CD4-positive, alpha-beta T cell treated with Interleukin-4 for 1 hour (primary cell): Measurements from ENCODE around the gene OR6P1.
A peak's percentile ranks its signal among the peaks of the same experiment; 100 is the strongest.

Experiments
- DNase-seq, 2 donors: peaks; one replicate each; pipeline ENCODE4 v3.0.0-alpha.2; 2020 to 2022

The OR6P1 gene

DNA sequence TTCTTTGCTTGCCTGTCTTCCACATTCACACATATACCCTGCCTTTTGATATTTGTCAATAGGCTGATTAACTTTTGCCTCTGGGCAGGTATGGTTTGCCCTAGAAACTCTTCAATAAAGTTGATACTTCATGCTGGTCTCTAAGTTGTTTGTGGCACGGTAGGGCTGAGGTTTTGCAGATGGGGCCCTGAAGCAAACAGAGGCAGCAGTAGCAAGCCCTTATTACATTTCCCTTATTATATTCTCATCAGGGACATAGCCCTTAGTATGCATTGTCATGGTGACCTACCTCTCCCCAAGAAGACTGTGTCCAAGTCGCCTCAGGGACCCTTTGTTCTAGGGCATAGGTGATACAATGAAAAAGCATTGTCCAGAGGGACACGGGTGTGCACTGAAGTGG lies at the start of gene OR6P1:
Gene OR6P1 (minus strand): TSS at position 101 of the 400 bp plus-strand sequence. CDS start 6,976 bp downstream, outside the sequence.
- no peak for DNase-seq

DNA sequence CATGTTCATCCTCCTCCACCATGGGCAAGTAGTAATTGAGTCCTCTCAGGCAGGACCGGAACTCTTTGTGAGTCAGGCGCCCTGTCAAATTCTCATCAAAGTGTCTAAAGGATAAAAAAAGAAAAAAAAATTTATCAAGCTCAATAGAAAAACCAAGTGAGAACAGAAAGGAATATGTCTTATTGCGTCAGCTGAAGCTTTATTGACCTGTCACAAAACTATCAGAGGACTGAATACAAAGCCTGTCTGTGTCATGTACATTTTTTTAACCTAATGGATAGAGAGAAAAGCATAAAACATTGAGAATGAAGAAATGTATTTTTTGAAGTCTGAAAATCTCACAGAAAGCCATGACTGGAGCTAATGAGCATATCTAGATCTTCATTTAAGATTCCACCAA lies 43.4 kb upstream of the OR6P1 start:
- no peak for DNase-seq

- DNase-seq: no peak
These were observed 41.5 kb upstream of the OR6P1 start for GRCh38 chr1:158611916-158612315.

- no peak for DNase-seq
These were observed 36.9 kb upstream of the OR6P1 start for GRCh38 chr1:158607296-158607695.

DNA sequence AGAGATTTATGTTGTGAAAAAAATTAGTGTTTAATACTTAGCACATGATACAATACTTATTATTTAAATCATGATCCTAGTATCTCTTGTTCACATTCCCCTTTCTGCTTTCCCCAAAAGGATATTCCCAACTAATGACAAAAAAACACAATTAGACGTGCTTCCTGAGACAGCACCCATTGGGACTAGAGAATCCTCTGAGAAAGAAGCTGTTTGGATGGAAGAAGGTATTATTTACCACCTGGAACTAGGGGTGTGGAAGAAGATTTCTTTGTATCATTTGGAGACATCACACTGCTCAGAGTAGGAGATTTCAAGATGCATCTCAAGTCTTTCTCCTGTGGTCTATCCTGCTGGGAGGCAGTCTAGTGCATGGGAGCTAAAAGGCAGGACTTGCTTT lies 34.6 kb upstream of the OR6P1 start, which contains the start of gene OR10Z1:
Gene OR10Z1 (plus strand): TSS at position 301 of the 400 bp plus-strand sequence. CDS start 1,171 bp downstream, outside the sequence.
- DNase-seq: no peak

GRCh38 chr1:158600735-158601134 lies 30.4 kb upstream of the OR6P1 start:
- DNase-seq: no peak

DNA sequence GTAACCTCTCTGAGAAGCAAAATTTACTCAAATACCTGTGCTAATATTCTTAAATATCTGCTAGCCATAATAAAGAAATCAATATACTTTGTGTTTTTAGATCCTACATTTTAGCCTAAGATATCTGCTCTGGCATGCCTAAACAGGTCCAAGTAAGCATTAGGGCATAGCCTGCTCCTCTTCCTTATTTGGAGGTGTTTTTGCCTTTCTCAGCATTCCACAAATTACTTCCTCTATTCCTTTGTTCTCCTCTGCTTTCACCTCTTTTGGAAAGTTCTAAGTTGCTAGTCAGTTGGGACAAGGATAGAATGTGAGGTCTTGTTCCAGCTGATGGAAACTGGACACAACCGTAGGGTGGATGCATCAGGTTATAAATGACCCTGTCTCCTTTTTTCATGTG lies 16.6 kb upstream of the OR6P1 start:
- DNase-seq: no peak

GRCh38 chr1:158583962-158584361 lies 13.6 kb upstream of the OR6P1 start:
- DNase-seq: no peak

- no peak for DNase-seq
These were observed 9.4 kb upstream of the OR6P1 start, which contains the start of gene OR10X1 for GRCh38 chr1:158579733-158580132. Gene OR10X1 (minus strand): TSS chr1:158579899. CDS start chr1:158579899, 0 bp downstream.

DNA sequence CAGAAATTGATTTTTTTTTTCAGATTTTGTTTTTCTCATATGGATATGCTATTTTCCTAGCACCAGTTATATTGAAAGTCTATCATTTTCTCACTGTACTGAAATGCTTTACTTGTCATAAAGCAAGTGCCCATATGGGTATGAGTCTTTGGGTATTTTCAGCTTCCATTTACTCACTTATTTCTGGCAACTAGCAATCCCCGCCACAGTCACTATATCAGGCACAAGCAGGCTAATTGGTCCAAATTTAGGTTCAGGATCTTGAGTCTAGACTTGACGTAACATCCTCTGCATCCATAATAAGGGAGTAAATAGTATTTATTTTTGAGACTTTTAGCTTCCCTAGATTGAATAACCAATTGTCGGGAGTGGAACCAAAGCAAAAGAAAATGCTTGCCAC lies 7.2 kb upstream of the OR6P1 start:
- DNase-seq: no peak

DNA sequence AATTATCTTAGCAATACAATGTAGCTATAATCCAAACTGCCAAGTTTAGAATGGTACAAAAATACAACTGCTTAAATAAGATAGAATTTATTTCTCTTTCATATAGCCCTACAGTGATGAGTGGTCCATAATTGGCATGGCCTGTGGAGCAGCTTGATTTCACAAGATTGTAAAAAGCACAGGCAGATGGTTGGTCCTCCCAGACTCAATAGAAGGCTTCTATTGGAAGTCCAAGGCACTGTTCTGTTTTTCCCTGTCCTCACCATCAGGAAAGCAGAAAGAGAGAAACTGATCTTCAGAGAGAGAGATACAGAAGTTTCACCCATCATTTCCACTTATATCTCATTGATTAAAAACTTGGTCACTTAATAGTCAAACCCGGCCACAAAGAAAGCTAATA lies 1.8 kb upstream of the OR6P1 start:
- no peak for DNase-seq

DNA sequence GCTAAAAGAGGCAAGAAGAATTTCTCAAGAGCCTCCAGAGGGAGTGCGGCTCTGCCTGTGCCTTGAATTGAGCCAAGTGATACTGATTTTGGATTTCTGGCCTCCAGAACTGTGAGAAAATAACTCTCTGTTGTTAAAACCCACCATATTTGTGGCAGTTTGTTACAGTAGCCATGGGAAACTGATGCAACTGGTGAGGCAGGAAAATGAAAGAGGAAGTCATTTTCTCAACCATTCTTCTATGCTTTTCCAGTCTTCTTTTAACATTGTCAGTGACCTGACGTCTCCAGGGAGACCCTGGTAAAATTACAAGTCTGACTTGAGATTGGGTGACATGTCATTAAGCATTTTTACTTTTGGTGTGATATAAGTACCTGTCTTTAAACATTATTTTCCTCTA lies 5.8 kb downstream of the OR6P1 start:
- DNase-seq: no peak

- no peak for DNase-seq
These were observed 6.5 kb downstream of the OR6P1 start for GRCh38 chr1:158563853-158564252.

DNA sequence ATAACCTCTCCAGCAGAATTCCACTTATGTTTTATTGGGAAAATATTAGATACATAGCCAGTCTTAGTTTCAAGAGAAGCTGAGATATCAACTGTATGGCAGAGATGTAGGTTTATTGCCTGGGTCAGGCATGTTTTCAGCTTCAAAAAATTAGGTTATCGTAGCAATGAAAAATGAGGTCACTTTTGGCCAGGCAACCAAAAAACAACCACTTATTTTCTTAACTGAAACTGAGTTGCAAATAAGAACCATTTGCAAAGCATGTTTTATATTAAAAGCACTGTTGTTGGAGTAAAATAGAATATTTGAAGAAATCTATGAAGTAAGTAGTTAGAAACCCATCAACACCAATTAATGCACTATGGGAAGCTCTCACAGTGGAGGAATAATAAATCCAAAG lies 10.7 kb downstream of the OR6P1 start:
- DNase-seq: no peak

DNA sequence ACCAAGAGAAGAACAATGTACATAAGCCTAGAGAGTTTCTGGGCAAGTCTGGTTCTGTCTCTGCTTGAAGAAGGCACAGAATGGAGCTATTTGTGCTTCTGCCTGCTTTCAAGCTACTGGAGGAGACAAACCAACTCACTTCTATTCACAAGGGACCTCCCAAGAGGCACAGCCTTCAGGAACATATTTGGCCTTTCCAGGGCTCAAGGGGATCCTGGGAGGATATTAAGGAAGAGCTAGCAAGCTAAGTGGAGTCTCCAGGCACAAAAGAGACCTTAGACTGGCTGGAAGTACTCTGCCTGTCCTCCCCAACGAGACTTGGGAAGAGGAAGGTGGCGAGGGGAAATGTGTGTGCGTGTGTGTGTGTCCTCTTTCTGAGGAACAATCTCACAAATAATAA lies 16.0 kb downstream of the OR6P1 start, which contains the start of gene OR6Y1:
Gene OR6Y1 (minus strand): TSS at position 54 of the 400 bp plus-strand sequence. CDS start 6,300 bp downstream, outside the sequence.
- DNase-seq: no peak

GRCh38 chr1:158552296-158552695 lies 18.1 kb downstream of the OR6P1 start:
- no peak for DNase-seq

- DNase-seq: no peak
These were observed 22.8 kb downstream of the OR6P1 start for GRCh38 chr1:158547533-158547932.

DNA sequence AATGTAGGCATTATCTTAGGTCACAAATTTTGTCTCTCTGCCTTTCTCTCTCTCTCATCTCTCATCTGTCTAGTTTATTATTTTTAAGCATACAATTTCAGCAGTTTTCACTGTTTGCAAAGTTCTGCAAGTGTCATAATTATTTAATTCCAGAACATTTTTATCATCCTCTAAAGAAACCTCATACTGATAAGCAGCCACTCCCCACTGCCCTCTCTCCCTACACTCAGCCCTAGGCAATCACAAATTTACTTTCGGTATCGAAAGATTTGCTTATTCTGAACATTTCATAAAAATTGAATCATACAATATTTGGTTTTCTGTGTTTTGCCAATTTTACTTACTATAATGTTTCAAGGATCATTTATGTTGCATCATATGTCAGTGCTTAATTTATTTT lies 32.8 kb downstream of the OR6P1 start:
- no peak for DNase-seq

GRCh38 chr1:158534496-158534895 lies 35.9 kb downstream of the OR6P1 start:
- no peak for DNase-seq

DNA sequence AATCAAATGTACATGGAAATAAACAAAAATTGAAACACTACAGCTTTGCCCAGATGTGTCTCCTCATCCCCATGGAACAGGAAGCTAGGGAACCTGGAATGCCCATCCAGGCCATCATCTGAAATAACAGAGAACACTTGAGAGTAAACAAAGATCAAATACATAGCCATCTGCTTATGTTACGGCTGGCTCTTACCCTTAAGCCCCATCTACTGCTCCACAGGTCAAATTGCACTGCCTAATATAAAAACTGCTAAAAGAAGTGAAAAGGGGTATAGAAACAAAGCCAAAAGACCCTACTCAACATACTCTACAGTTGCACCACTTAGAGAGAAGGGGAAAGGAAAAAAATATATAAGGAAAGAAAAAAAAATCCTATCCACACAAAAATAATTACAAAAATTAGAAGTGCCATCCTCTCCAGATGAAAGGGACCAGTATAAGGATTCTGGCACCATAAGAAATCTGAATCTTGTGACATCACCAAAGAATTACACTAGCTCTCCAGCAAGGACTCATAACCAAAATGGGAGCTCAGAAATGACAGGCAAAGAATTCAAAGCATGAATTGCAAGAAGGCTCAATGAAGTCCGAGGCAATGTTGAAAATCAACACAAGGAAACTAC lies 43.1 kb downstream of the OR6P1 start:
- DNase-seq: peak in 1 of 2 donors; percentile 22

- no peak for DNase-seq
These were observed 48.7 kb downstream of the OR6P1 start for GRCh38 chr1:158521666-158522058.

- DNase-seq: no peak
These were observed 49.3 kb downstream of the OR6P1 start for GRCh38 chr1:158520955-158521665.

- no peak for DNase-seq
These were observed 50.4 kb downstream of the OR6P1 start for GRCh38 chr1:158520021-158520420.

- no peak for DNase-seq
These were observed 53.4 kb downstream of the OR6P1 start for GRCh38 chr1:158516966-158517365.
